Measurements from ENCODE around the gene LASP1NB.
"Not testable (repeated sequence)": the region's sequence is repeated elsewhere in the genome, so short reads cannot be mapped to it uniquely, and the experiment has no call there.

LASP1NB gene

DNA sequence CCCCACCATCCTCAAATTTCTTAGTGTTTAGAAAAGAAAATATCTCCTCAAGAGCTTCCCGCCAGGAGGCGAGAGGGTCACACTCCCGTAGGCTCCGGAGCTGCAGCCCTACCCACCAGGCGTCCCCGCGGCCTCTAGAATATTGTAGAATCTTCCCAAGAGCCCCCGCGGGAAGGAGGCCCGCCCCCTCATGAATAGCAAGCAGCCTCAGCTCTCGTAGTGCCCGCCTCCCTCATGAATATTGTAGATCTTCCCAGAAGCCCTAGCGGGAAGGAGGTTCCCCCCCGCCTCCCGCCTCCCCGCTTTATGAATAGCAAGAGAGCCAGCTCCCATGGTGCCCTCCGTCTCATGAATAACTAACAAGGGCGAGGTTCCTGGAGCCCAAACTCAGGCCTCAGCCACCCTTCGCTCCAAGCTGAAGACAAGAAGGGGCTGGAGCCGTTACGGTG is 41.9 kb downstream of the LASP1NB start, which contains the start of gene FBXO47:
Gene FBXO47 (minus strand): TSS at position 114 of the 449 bp plus-strand sequence. CDS start 4,378 bp downstream, outside the sequence.
- DNase-seq (ENCODE audit: low read depth), result peak; percentile 73

DNA sequence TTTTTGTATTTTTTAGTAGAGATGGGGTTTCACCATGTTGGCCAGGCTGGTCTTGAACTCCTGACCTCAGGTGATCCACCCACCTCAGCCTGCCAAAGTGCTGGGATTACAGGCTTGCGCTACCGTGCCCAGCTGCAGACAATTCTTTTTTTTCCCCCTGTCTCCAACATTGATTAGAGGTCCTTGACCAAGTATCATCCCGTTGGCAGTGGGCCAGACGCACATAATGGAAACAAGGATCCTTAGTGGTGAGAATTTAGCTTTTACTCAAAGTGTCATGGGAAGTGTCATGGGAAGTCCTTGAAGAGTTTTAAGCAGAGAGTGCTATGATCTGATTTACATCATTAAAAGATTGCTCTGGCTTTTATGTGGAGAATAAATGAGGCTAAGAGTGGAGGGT is 43.9 kb downstream of the LASP1NB start:
- no peak for DNase-seq (ENCODE audit: low read depth)

DNA sequence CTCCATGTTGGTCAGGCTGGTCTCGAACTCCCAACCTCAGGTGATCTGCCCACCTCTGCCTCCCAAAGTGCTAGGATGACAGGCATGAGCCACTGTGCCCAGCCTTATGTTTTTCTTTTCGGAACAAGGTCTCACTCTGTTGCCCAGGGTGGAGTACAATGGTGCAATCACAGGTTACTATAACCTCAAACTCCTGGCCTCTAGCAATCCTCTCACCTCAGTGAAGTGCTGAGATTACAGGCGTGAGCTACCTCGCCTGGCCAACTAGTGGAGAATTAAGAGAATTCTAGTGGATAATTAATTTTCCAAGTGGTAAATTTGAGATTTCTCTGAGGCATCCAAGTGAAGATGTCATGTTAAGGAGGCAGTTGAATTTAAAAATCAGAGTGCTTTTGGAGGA is 44.7 kb downstream of the LASP1NB start:
- no peak for DNase-seq (ENCODE audit: low read depth)

DNA sequence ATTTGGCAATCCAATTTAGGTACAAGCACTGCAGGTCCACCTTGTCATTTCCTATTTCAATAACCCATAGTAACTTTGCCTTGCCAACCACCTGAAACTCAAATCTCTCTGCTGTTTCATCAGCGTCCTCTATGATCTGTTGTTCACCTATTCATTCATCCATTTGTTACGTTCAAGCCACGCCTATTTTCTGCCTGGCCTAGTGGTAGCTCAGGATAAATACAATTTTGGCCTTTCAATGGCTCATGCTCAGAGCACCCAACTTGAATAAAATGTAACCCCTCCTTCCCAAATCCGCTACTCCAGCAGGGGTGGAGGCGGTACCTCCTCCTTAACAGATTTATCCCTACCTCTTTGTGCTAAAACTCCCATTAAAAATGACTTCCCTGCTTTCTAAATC is 45.4 kb downstream of the LASP1NB start:
- DNase-seq (ENCODE audit: low read depth), result no peak

DNA sequence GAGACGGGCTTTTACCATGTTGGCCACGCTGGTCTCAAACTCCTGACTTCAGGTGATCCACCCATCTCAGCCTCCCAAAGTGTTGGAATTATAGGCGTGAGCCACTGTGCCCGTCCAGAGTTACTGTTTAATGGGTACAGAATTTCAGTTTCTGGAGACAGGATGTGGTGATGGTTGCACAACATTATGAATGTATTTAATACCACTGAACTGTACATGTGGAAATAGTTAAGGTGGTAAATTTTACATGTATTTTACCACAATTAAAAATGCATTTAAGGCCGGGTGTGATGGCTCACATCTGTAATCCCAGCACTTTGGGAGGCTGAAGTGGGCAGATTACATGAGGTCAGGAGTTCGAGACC is 50.8 kb downstream of the LASP1NB start:
- not testable (repeated sequence) for DNase-seq (ENCODE audit: low read depth)

DNA sequence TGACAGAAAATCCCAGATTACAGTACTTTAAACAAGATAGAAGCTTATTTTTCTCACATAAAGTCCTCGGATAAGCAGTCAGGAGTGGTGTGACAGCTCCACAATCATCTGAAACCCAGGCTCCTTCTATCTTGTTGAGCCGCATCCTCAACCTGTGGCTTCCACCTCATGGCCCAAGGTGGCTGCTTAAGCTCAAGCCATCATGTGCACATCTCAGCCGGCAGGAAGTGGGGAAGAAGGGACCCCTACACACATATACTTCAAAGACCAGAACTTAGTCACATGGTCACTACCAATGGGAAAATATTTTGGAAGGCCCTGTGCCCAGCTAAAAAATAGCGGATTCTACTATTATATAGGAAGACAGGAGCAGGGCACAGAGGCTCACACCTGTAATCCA is 52.8 kb downstream of the LASP1NB start:
- DNase-seq (ENCODE audit: low read depth), result no peak
